NCI-H345 (cell line): ENCODE data around the gene C18orf32.
"Not testable (repeated sequence)": the region's sequence is repeated elsewhere in the genome, so short reads cannot be mapped to it uniquely, and the experiment has no call there.

ENCODE experiments used
- DNase-seq: peaks from one replicate; lab custom pipeline; 2025; lab: John Stamatoyannopoulos, UW

Gene C18orf32

DNA sequence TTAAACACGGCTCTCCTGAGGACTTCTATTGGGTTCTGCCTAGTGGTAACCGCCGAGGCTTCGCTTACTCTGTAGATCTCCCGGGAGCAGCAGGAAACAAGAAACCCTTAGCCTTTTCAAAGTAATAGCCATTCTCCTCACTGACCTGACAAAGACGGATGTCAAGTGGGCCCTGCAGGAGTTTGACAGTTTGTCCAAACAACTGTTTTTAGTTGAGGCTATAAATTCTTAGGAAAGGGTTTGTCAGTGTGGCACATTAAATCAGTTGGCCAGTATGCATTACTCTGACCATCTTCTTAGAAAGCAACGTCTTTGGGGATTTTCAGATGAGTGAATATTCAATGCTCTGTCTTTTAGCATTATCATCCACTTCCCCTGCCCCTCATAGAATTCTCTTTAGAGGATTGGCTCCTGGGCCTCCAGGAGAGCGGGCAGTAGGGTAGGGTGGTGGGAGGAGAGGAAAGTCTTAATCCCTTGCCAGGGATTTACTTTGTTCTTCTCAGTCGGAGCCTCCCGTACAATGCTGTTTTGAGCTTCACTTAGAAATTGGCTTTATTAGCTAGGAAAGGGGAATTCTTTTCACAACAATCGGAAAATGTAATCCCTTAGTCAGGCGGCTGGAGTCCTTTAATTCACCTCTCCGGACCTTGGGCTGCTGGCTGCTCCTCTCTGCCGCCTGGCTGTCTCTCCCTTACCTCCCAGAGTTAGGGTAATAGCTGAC is 13.3 kb upstream of the C18orf32 start:
- DNase-seq = no peak

DNA sequence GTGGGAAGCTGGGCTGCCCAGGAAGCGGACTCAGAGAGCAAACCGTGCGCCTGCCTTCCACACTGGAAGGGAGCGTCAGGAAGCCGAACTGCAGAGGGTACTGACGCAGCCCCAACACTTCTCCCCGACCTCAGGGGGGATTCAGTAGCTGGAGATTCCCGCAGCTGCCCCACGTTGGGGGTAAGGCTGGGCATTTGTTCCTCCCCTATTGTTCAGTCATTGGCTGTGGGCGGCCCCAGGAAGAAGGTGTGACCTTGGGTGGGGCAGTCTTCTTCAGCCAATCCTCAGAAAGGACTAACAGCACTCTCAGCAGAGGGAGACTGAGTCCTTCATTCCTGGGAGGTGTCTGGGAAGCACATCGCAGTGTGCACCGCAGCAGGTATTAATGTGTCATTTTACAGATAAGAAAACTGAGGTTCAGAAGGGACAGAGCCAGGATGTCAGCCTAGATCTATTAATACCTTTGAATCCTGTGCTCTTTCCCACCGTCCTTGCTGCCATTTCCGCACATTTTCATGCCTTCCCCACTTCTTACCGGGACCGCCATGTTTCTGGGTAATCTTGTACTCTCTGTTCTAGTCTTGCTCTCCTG is 12.1 kb upstream of the C18orf32 start:
- DNase-seq = no peak

DNA sequence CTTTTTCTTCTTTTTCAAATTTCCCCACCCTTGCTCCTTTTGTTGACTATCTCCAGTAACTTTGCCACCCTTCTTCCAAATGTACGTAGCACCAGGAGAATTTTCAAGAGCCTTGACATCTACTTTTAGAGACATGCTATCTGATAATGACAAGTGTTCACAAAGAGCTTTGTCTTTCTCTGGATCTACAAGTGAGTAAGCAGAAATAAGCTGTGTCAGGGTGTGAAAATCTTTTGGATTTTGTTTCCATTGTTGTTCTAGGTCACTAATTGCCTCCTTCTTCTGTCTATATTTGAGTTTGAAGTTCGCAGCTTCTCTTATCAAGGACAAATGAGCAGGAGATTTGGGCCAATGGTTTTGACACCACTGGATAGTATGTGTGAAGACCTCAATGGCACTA is 8.4 kb upstream of the C18orf32 start:
- DNase-seq = no peak

DNA sequence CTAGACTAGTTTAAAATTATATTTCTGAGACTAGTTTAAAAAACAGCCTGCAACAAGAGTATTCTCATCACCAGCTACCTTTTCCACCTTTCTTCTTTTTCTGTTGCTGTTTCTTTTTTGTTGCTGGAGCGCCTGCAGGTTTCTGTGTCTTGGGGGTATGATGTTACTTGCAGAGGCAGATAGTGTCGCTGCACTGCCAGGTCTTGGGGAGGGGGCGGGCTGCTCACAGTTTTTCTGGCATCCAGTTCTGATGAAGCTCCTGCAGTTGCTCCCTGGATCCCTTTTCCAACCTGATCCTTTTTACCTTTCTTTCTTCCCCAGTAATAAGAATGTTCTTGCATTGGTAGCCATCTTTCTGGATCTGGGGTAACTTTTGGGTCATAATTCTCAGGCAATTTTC is 8.0 kb upstream of the C18orf32 start:
- DNase-seq = no peak

DNA sequence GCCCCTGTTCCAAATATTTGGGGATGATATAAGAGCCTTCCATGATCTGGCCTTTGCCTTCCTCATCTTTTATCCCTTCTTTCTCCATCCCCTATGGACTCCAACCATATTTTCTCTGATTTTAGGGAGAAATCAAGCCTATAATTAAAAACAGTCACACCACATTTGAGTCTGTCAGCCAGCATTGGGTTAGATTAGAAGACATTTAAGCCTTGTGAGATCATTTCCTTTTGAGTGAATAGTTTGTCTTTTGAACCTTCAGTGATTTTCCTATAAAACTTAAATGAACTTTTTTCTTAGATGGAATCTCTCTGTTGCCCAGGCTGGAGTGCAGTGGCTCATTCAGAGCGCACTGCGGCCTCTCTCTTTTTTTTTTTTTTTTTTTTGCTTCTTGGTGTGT is 7.6 kb upstream of the C18orf32 start:
- DNase-seq = no peak

DNA sequence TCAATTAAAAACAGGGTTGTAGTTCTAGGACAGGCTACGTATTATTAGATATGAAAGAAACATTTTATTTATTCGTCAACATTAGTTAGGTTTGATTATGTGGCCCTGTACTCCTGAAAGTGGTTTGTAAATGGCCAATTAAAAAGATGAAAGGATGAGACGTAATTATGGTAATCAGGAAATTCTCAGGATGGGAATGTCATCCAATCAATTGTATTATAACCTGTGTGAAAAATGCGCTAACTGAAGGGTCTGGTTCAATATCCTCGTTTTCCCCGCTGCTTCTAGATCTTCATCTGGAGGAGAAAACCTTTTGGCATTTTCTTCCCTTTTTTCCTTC is 5.6 kb upstream of the C18orf32 start:
- peak; percentile 73 for DNase-seq

DNA sequence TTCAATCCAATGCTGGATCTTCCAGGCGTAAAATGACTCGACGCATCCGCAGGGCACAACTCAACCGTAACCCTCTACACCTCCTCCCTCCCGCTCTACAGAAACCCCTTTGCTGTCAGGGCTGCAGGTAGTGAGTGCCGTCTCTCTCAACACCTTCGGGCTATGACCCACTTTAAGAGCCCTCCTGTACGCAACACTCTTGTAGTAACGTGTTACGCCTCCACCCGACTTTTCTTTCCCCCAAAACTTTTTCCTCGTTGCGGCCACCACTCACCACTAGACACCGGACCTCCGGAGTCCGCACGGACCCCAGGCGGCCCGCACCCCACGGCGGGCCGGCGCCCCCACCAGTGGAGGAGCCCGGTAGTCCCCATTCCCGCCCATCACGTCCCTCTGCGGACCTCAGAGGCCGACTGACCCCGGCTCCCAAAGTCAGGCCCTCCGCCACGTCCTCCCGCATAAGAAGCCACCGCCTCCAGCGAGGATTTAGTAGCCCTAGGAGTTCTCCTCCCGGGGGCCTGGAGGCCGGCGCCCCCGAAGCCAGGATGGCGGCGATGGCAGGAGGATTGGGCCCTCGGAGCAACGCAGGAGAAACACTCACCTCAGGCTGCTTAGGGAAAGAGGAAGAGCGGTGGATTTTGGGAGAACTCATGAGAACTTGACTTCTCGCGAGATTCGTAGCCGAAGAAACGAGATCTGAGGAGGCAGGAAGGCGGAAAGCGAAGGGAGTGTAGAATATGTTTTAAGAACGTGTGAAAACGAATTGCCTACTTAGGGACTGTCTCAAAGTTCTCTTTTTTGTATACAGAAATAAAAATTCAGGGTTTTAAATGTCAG is 5.0 kb upstream of the C18orf32 start, which contains the start of gene RPL17:
TSS of gene RPL17 (minus strand) at position 609 of the 837 bp plus-strand sequence.
- DNase-seq = peak; percentile 99

DNA sequence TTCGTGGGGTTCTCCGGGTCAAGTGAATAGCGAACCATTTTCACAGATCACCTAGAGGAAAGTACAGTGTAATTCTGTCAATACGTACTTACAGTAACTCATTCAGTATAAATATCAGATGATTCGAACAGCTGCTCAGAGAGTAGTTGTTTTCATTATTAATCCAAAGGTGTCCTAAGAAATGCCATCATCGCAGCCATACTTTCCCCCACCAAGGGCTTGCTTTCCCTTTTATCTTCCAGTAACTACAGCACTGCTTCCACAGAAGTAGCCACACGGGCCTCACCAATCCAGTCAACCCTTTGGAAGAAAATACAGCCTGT is 4.5 kb upstream of the C18orf32 start:
- DNase-seq = no peak

DNA sequence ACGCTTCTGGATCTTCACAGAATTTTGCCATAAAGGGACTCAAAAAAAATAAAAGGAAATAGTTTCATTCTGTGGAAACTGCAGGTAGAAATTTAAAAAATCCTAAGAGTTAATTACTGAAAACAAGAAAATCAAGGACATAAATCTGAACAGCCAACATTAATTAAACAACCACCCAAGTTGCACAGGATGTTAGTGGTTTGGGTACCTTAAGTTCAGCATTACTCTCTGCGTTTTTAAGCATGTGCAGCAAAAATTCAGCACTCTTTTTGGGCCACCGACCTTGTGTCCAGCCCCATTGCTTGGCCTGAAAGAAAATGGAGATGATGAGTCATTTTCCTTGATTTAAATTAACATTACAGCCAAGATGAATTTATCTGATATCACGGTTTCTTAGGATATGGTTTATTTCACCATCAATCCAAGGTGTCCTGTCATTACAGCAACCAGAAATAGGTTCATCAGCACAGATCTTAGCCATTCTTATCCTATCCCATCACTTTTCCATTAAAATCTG is 3.3 kb upstream of the C18orf32 start:
- DNase-seq = no peak

DNA sequence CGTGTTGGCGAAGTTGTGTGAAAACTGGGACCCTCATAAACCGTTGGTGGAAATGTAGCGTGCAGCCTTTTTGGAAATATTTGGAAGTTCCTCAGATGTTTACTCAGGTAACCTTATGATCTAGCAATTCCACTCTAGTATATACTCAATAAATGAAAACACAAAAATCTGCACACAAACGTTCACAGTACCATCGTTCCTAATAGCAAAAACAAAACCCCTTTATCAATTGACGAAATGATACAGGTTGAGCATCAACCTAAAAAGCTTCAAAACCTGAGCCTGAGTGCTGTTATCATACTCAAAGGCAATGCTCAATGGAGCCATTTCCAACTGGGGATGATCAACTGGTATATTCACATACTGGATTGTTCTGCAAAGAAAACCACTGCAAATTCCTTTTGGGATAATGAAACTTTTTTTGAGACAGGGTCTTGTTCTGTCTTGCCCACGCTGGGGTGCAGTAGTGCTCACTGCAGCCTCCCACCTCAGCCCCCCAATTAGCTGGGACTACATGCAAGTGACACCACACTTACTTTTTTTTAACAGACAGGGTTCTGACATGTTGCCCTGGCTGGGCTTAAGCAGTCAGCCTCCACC is 777 bp upstream of the C18orf32 start:
- DNase-seq = no peak

DNA sequence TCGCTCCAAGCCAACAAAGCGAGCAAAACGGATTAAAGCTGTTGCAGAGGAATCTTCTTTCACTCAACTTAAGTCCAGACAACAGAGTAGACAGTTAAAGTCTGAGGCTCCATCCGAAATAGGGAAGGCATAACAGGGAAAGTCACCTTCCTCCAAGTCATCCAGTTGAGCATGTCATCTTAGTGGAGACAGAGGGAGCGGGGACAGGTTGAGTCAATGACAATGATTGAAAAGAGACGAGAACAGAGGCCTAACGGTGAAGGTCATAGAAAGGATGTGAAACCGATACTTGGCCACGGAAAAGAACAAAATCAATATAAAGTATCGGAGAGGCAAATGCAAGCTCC is 455 bp downstream of the C18orf32 start:
- peak; percentile 39 for DNase-seq

DNA sequence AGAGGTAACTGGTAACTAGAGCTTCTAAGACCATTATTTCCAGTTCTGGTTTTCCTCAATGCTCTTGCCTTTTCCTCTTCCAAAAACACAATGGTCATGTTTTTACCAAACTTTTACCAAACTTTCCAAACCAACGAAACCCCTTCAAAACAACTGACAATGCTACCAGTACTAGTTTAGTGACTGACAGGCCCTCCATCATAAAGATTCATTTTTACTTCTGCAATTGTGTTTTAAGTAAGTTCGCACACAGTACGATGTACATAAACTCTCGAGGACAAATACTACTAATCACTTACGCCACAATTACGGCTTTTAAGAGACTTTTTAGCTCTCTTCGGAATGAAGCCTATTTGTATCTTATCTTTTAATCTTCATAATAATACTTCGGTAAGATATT is 900 bp downstream of the C18orf32 start:
- DNase-seq = no peak

DNA sequence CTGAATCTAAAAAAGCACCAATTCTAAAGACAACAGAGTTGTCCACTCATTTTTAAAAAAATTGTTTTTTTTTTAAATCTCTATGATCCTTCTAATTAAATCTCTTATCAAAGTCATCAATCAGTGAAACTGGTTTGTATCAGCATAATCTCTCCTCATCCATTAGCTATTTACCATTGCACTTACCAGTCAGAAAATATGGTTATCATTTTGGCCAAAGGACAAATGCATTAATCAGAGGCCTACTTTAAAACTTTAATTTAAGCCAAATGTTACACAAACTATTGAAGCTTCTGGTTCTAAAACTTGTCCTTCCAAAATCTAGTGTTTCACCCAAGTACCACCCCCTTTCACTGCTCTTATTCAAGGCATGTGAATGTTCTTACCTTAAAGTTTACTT is 3.8 kb downstream of the C18orf32 start:
- DNase-seq = no peak

DNA sequence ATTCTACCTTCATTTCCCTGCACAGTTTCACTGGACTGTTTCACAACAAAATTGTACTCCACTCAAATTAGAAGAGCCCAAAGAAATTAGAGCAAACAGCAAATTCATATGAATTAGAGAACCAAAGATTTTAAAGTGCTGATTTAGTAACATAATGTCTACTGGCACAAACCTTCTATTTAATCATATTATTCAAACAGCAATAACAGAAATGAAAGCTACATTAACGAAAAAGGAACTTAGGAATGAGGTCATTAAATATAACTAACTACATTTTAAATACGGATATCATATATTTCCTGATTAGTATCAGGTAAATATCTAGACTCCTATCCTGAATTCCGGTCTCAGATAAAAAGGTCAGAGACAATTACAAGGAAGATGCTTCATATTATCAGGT is 5.1 kb downstream of the C18orf32 start:
- DNase-seq = no peak

DNA sequence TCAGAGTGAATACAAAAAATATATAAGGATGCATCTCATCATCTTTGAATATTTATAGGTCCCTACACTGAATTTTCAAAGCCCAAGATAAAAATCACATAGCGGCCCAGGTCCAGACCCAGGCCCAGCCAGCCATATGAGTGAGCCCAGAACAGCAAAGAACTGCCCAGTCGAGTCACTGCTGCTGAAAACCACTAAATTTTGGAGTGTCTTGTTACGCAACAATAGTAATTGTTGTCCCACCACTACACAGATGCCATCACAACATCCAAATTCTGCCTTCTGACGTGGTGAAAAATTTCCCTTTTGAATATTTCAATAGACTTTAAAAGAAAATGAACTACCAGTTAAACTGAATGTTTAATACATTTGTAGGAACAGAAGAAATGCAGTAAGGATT is 5.7 kb downstream of the C18orf32 start:
- no peak for DNase-seq

DNA sequence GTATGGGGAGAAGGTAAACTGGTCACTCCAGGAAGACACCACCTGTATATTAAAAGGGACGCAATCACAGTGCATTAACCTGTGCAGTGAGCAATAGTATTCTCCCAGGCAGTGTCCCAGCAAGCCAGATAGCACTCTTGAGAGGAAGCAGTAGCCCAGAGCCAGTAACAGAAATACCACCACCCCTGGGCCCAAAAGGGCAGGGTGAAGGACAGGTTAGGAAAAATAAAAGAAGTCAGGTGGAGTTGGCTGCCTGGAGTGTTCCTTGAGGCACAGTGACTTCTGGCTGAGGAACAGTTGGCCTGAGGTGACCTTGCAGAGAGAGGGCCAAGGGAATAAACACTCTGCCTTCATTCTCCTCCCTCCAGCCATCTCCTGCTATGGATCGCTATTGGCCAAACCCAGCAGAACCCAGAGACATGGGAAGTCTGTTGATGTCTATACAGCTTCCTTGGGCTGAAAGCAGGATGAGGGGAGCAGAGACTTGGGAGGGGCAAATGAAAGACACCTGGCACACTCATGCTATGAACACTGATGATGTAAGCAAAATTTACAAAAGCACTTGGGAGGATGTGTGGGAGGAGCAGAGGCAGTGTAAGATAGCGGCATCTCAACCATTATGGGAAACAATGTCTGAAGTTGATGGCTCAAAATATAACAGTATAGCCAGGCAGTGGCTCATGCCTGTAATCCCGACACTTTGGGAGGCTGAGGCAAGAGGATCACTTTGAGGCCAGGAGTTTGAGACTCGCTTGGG is 7.5 kb downstream of the C18orf32 start:
- no peak for DNase-seq

DNA sequence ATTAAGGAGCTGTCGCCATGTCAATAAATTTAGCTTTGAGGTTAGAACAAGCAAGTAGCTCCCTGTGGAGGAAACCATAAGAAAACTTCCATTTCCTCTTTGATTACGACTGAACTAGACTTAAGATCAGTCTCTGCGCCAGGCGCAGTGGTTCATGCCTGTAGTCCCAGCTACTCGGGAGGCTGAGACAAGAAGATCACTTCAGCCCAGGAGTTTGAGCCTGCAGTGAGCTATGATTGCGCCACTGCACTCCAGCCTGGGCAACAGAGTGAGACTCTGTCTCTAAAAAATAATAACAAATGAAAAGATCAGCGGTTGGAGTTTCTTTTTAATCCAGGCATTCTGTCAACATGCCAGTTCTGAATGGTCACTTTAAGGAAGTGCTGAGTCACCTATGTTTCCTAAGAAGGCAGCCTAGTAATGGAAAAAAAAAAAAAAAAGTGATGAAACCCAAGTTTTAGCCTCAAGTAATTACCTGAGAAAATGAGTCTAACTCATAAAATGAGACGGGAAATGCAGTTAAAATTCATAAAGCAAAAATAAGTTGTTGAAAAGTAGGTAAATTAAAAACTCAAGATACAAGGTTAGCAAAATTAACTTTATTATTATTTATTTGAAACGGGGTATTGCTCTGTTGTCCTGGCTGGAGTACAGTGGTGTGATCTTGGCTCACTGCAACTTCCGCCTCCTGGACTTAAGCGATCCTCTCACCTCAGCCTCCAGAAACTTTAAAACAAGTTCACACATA is 10.2 kb downstream of the C18orf32 start:
- DNase-seq = no peak

DNA sequence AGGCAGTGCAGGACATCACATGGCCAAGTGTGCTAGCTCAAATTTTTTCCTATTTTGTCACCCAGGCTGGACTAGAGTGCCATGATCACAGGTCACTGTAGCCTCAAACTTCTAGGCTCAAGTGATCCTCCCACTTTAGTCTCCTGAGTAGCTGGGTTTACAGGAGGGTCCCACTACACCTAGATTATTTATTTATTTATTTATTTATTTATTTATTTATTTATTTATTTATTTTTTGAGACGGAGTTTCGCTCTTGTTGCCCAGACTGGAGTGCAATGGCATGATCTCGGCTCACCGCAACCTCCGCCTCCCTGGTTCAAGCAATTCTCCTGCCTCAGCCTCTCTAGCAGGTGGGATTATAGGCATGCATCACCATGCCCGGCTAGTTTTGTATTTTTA is 12.1 kb downstream of the C18orf32 start:
- not testable (repeated sequence) for DNase-seq

DNA sequence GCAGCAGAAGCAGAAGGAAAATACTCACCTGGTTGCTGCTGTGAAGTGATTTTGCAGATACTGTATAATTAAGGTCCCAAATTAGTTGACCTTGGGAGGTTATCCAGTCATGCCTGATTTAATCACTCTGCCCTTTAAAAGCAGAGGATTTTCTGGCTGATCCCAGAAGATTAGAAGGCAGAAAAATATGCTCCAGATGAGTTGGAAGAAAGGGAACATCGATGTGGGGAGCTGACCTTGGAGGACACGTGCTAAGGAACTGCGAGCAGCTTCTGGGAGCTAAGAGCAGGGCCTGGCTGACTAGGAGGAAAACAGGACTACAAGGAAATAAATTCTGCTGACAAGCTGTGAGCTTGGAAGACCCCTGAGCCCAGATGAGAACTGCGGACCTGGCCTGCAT is 13.3 kb downstream of the C18orf32 start:
- DNase-seq = no peak

DNA sequence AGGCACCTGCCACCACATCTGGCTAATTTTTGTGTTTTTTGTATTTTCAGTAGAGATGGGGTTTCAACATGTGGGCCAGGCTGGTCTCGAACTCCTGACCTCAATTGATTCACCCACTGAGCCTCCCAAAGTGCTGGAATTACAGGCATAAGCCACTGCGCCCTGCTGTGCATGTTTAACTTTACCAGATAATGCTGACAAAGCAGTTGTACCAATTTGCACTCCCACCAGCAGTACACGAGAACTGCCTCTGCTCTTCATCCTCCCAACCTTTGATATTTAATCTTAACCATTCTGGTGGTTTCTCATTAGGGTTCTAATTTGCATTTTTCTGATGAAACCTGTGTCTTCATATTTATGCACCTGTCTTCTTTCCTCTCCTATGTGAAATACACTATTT is 14.6 kb downstream of the C18orf32 start:
- no peak for DNase-seq

DNA sequence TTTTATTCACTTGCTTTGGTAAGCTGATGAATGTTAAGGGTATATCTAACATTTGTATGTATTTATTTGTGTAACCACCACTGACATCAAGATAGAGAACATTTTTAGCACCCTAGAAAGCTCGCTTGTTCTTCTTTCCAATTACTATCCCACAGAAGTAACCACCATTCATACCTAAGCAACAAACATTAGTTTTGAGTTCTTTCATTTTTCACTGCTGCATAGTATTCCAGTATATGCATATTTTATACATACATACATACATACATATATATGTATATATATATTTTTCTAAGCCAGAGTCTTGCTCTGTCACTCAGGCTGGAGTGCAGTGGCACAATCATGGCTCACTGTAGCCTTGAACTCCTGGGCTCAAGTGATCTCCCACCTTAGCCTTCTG is 15.5 kb downstream of the C18orf32 start:
- no peak for DNase-seq
